ENCODE measurements around the gene CCDC150. TPM values are rescaled to one million over a fixed set of nuclear protein-coding genes. Genes with fewer than 3 reads are reported as not detected.

The CCDC150 gene
- total RNA-seq, 1 donor from 2014 or later: 69.4 TPM

GRCh38 chr2:196675963-196676362 lies 36.4 kb downstream of the CCDC150 start:
- Histone ChIP-seq H3K79me2 (ENCODE audit: low read depth) (no peaks in the 10 kb centered on the region), H2AFZ (replicated peaks) (no peak overlapping the region), H3K4me2 (no peak overlapping the region), H3K27me3 (no peaks in the 10 kb centered on the region), H3K9me3 (ENCODE audit: low read depth) (no peaks in the 10 kb centered on the region), H4K20me1 (ENCODE audit: low read depth) (no peaks in the 10 kb centered on the region), H3F3A (ENCODE audit: low read depth) (no peaks in the 10 kb centered on the region), H3K27ac (no peak overlapping the region), H3K9ac (no peak overlapping the region), H3K4me3 (no peak overlapping the region), H3K36me3 (peaks cover 4% of the 10 kb centered on the region), H3K4me1 (no peaks in the 10 kb centered on the region)
- Mint-ChIP-seq H3K27me3 (ENCODE audit: insufficient read depth, low read depth) (no peaks in the 10 kb centered on the region), H3K4me3 (no peak overlapping the region), H3K36me3 (peaks cover 8% of the 10 kb centered on the region), H3K4me1 (no peaks in the 10 kb centered on the region), H3K27ac (no peak overlapping the region), H3K9me3 (no peaks in the 10 kb centered on the region)
- TF ChIP-seq EZH2phosphoT487 (IDR thresholded peaks at IDR 0.05) (no peak), EZH2 (IDR thresholded peaks at IDR 0.05) (no peak), CTCF (IDR thresholded peaks at IDR 0.05) (no peak)
- no peak for DNase-seq (ENCODE audit: low spot score)

DNA sequence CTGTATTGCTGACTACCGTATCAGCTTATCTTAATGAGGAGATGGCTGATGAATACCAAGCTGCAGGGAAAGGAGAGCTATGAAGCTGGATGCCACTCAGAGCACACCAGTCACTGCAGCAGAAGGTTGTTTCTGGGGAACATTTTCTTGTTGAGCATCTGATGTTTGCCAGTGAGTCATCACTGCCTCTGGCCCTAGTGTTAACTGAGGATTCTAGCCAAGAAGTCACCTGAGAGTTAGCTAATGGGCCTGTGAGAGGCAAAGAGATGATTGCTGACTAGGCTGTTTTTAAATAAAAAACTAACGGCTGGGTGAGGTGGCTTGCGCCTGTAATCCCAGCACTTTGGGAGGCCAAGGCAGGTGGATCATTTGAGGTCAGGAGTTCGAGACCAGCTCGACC lies 37.9 kb downstream of the CCDC150 start:
- Histone ChIP-seq H3K4me1 (no peaks in the 10 kb centered on the region), H4K20me1 (ENCODE audit: low read depth) (no peaks in the 10 kb centered on the region), H3K9me3 (ENCODE audit: low read depth) (no peaks in the 10 kb centered on the region), H3K9ac (no peak overlapping the region), H2AFZ (replicated peaks) (no peak overlapping the region), H3K27ac (no peak overlapping the region), H3K36me3 (peaks cover 16% of the 10 kb centered on the region), H3K4me2 (no peak overlapping the region), H3K27me3 (no peaks in the 10 kb centered on the region), H3K4me3 (no peak overlapping the region), H3F3A (ENCODE audit: low read depth) (no peaks in the 10 kb centered on the region), H3K79me2 (ENCODE audit: low read depth) (no peaks in the 10 kb centered on the region)
- TF ChIP-seq EZH2phosphoT487 (IDR thresholded peaks at IDR 0.05) (no peak), CTCF (IDR thresholded peaks at IDR 0.05) (no peak), EZH2 (IDR thresholded peaks at IDR 0.05) (no peak)
- Mint-ChIP-seq H3K9me3 (no peaks in the 10 kb centered on the region), H3K4me3 (no peak overlapping the region), H3K4me1 (no peaks in the 10 kb centered on the region), H3K27ac (no peak overlapping the region), H3K36me3 (peaks cover 12% of the 10 kb centered on the region), H3K27me3 (ENCODE audit: insufficient read depth, low read depth) (no peaks in the 10 kb centered on the region)
- DNase-seq (ENCODE audit: low spot score): no peak

DNA sequence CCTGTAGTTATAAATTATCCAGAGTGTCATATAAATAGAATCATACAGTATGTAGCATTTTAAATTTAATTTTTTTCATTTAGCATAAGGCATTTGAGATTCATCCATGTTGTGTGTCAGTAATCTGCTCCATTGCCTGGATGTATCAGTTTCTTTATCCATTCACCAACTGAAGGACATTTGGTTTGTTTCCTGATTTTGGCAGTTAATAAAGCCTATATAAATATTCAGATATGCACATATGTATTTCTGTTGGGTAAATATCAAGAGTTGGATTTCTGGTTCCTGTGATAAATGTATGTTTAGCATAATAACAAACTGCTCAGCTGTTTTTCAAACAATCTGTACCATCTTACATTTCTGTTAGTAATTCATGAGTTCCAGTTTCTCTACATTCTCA lies 39.9 kb downstream of the CCDC150 start:
- Histone ChIP-seq H3K27ac (no peak overlapping the region), H3K4me1 (no peaks in the 10 kb centered on the region), H3K4me2 (no peak overlapping the region), H3K27me3 (no peaks in the 10 kb centered on the region), H4K20me1 (ENCODE audit: low read depth) (no peaks in the 10 kb centered on the region), H3K36me3 (peaks cover 21% of the 10 kb centered on the region), H3F3A (ENCODE audit: low read depth) (no peaks in the 10 kb centered on the region), H3K9me3 (ENCODE audit: low read depth) (peaks cover 6% of the 10 kb centered on the region), H3K4me3 (no peak overlapping the region), H3K79me2 (ENCODE audit: low read depth) (no peaks in the 10 kb centered on the region), H2AFZ (replicated peaks) (no peak overlapping the region), H3K9ac (no peak overlapping the region)
- H3K27me3 Mint-ChIP-seq (ENCODE audit: insufficient read depth, low read depth): no peaks in the 10 kb centered on the region
- no peak for DNase-seq (ENCODE audit: low spot score)
- peaks cover 8% of the 10 kb centered on the region for H3K9me3 Mint-ChIP-seq
- no peak overlapping the region for H3K27ac Mint-ChIP-seq
- TF ChIP-seq EZH2phosphoT487 (IDR thresholded peaks at IDR 0.05) (no peak), CTCF (IDR thresholded peaks at IDR 0.05) (no peak), EZH2 (IDR thresholded peaks at IDR 0.05) (no peak)
- H3K36me3 Mint-ChIP-seq: peaks cover 23% of the 10 kb centered on the region
- no peaks in the 10 kb centered on the region for H3K4me1 Mint-ChIP-seq
- H3K4me3 Mint-ChIP-seq: no peak overlapping the region

Data from neural progenitor cell (in vitro differentiated cells).